ENCODE measurements around the gene PROSER1. TPM values are rescaled to one million over a fixed set of nuclear protein-coding genes. Genes with fewer than 3 reads are reported as not detected.

PROSER1 gene
- total RNA-seq, 1 donor from 2014 or later, result 27.4 TPM

Other genes starting within 250 kb of the PROSER1 start
- gene STOML3, start 47.3 kb downstream of the PROSER1 start, total RNA-seq, result not detected
- 27.4 TPM for gene NHLRC3, start 367 bp upstream of the PROSER1 start, total RNA-seq

All from mucosa of gallbladder (tissue), 1 donor.